Activated B cell treated with CpG ODN at 0.5 μM for 24 hours (primary cell): Measurements from ENCODE around the gene IFITM10. TPM values are rescaled to one million over a fixed set of nuclear protein-coding genes. Genes with fewer than 3 reads are reported as not detected.

Experiments used
- ATAC-seq: fragments of 200-7000 bp; cut with Tn5 transposase; one replicate; pipeline ENCODE4 v1.10.0; 2021; ENCODE audit warnings: low read depth, mild to moderate bottlenecking, moderate library complexity
- CTCF ChIA-PET: fragments of 350-600 bp; sonication (Branson Sonifier 250); formaldehyde crosslinking; loops from one replicate; lab custom pipeline; 2021; ENCODE audit warnings: antibody characterized with exemption; lab: Charles Lee
- POLR2A ChIA-PET: fragments of 350-600 bp; sonication (Branson Sonifier 250); formaldehyde crosslinking; loops from one replicate; lab custom pipeline; 2021; ENCODE audit warnings: antibody characterized with exemption; lab: Charles Lee
- DNase-seq: peaks from one replicate; pipeline ENCODE4 v3.0.0; 2022
- H3K27ac Mint-ChIP-seq: one replicate; pipeline ENCODE4 v1.8.0; 2020; ENCODE audit warnings: mixed read lengths
- H3K27me3 Mint-ChIP-seq: one replicate; pipeline ENCODE4 v1.8.0; 2021; ENCODE audit warnings: mixed read lengths
- H3K36me3 Mint-ChIP-seq: one replicate; pipeline ENCODE4 v1.8.0; 2021; ENCODE audit warnings: low read depth, mixed read lengths
- H3K4me1 Mint-ChIP-seq: one replicate; pipeline ENCODE4 v1.8.0; 2021; ENCODE audit warnings: mixed read lengths
- H3K4me3 Mint-ChIP-seq: one replicate; pipeline ENCODE4 v1.8.0; 2020; ENCODE audit warnings: mild to moderate bottlenecking, mixed read lengths
- H3K9me3 Mint-ChIP-seq: one replicate; pipeline ENCODE4 v1.8.0; 2020; ENCODE audit warnings: mixed read lengths
- intact Hi-C: fragments of 100-400 bp; cut with micrococcal nuclease; formaldehyde crosslinking; loops from one replicate; pipeline ENCODE4 v1.15.1; 2024
- total RNA-seq: library from RNA; stranded (reverse); gene quantifications from 2 replicates; pipeline ENCODE4 v1.2.3, GENCODE V29; 2022
- TF ChIP-seq, protein P1 (sequence below): fragments of 200-600 bp; IDR thresholded peaks from one replicate; pipeline ENCODE4 v1.8.0; 2022; ENCODE audit warnings: antibody characterized with exemption, mild to moderate bottlenecking

Gene IFITM10
- total RNA-seq, 1 donor from 2014 or later = not detected

DNA sequence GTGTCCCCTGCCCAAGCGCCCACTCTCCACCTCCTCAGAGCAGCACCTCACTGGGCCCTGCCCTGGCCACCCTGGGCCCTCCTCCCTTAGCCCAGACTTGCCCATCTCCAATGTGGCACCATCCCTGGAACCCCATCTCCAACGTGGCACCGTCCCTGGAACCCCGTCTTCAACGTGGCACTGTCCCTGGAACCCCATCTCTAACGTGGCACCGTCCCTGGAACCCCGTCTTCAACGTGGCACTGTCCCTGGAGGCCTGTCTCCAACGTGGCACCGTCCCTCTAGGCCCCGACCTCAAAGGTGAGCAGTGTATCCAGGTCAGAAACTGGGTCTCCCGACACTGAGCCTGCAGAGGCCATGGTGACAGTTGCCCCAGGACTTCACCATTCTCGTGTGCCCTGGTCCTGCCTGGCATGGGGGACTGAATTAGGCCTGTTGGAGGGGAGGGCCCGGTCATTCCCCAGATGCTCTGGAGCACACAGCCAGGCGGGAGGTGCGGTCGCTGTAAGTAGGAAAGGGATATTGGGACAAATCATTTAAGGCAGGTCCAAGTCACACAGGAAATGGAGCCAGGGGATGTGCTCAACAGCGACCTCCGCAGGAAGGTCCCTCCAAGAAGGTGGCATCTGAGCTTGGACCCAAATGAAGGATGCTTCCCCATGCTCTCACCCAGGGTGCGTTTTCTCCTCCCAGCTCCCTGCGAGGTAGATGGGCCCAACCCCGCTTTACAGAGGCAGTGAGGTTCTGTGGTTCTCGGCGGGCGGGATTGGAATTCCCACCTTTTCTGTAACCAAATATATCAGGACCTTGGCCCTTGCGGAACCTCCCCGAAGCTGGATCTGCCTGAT is 15.7 kb upstream of the IFITM10 start:
- TF ChIP-seq, protein P1, sequence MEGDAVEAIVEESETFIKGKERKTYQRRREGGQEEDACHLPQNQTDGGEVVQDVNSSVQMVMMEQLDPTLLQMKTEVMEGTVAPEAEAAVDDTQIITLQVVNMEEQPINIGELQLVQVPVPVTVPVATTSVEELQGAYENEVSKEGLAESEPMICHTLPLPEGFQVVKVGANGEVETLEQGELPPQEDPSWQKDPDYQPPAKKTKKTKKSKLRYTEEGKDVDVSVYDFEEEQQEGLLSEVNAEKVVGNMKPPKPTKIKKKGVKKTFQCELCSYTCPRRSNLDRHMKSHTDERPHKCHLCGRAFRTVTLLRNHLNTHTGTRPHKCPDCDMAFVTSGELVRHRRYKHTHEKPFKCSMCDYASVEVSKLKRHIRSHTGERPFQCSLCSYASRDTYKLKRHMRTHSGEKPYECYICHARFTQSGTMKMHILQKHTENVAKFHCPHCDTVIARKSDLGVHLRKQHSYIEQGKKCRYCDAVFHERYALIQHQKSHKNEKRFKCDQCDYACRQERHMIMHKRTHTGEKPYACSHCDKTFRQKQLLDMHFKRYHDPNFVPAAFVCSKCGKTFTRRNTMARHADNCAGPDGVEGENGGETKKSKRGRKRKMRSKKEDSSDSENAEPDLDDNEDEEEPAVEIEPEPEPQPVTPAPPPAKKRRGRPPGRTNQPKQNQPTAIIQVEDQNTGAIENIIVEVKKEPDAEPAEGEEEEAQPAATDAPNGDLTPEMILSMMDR = no peak
- DNase-seq (no peak), ATAC-seq (no peak)
- POLR2A ChIA-PET = no interaction called here
- no peaks in the 10 kb centered on the region for H3K36me3 Mint-ChIP-seq
- H3K4me3 Mint-ChIP-seq = no peak overlapping the region
- CTCF ChIA-PET = no interaction called here
- peaks cover 15% of the 10 kb centered on the region for H3K4me1 Mint-ChIP-seq
- H3K9me3 Mint-ChIP-seq = no peaks in the 10 kb centered on the region
- peaks cover 13% of the 10 kb centered on the region for H3K27me3 Mint-ChIP-seq
- intact Hi-C loops = no loop called here
- H3K27ac Mint-ChIP-seq = no peak overlapping the region

GRCh38 chr11:1763796-1764661 is 13.6 kb upstream of the IFITM10 start, which contains the start of gene CTSD:
TSS of gene CTSD (minus strand) at chr11:1763927. CDS start at chr11:1763859, 68 bp downstream.
- ChIA-PET POLR2A (interaction anchor here (0.9 kb wide), 1 partner anchor 59 kb away, joined by 3 read pairs; no protein-coding TSS in a partner anchor), CTCF (interaction anchor here (0.6 to 0.9 kb wide), 2 partner anchors 70 to 189 kb away, joined by 3 to 5 read pairs; no protein-coding TSS in a partner anchor)
- TF ChIP-seq, protein P1 = no peak
- ATAC-seq (peak; percentile 93), DNase-seq (peak; percentile 97)
- peaks cover 3% of the 10 kb centered on the region for H3K36me3 Mint-ChIP-seq
- peak within 1 kb of the TSS; percentile 91 for H3K4me3 Mint-ChIP-seq
- peak within 1 kb of the TSS; percentile 69 for H3K27ac Mint-ChIP-seq
- H3K9me3 Mint-ChIP-seq = no peaks in the 10 kb centered on the region
- intact Hi-C loops = no loop called here
- H3K4me1 Mint-ChIP-seq = peaks cover 15% of the 10 kb centered on the region
- H3K27me3 Mint-ChIP-seq = peaks cover 2% of the 10 kb centered on the region

- intact Hi-C loops = no loop called here
- peaks cover 20% of the 10 kb centered on the region for H3K4me1 Mint-ChIP-seq
- TF ChIP-seq, protein P1 = no peak
Measured at GRCh38 chr11:1763336-1763795, 13.0 kb upstream of the IFITM10 start.

DNA sequence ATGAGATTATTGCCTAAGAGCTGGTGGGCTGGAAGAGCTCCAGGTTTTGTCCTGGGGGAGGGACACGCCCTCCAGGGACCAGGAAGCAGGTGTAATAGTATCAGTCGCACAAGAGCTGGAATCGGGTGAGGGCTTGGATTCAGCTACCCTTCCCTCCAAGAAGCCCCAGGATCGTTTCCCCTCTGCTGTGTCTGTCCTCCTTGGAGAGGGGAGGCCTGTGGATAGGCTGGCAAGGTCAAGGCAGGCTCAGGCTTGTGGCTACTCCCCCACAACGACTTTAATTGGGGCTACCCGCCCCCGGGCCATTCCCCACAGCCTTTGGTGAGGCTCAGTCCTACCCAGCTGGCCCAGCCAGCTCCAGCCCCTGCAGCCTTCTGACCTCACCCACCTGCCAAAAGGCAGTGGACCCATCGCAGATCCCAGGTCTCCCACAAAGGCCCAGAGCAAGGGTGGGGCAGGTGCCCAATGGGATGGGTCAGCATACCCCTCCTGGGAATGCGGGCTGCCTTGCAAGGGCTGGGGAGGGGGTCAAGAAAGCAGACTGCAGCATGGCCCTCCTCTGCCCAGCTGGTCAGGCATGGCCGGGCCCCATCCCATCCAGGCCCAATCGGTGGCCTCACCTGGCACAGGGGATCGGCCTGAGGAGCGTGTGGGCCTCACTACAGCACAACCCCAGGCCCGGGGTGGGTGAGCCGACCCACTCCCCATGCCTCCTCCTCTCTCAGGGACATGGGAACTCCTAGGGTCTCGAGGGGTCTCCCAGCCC is 12.3 kb upstream of the IFITM10 start:
- Mint-ChIP-seq H3K27me3 (no peaks in the 10 kb centered on the region), H3K4me1 (peaks cover 24% of the 10 kb centered on the region), H3K36me3 (peaks cover 3% of the 10 kb centered on the region), H3K4me3 (peak overlapping the region; percentile 67), H3K9me3 (no peaks in the 10 kb centered on the region), H3K27ac (no peak overlapping the region)
- TF ChIP-seq, protein P1 = no peak
- intact Hi-C loops = no loop called here
- POLR2A ChIA-PET = no interaction called here
- DNase-seq (no peak), ATAC-seq (no peak)
- CTCF ChIA-PET = interaction anchor here (1.2 kb wide), 1 partner anchor 69 kb away, joined by 3 read pairs; no protein-coding TSS in a partner anchor

More at GRCh38 chr11:1763336-1763795, 13.0 kb upstream of the IFITM10 start:
- Mint-ChIP-seq H3K9me3 (no peaks in the 10 kb centered on the region), H3K27ac (no peak overlapping the region), H3K36me3 (peaks cover 3% of the 10 kb centered on the region), H3K4me3 (peak overlapping the region; percentile 67), H3K27me3 (no peaks in the 10 kb centered on the region)
- ATAC-seq (peak; percentile 36), DNase-seq (no peak)
- POLR2A ChIA-PET = interaction anchor here (0.9 kb wide), 1 partner anchor 58 kb away, joined by 3 read pairs; no protein-coding TSS in a partner anchor
- CTCF ChIA-PET = interaction anchor here (0.6 to 1.2 kb wide), 3 partner anchors 69 to 189 kb away, joined by 3 to 5 read pairs (median 3); no protein-coding TSS in a partner anchor
